HG03520 (cell line): Measurements from ENCODE around the gene MAGI2.

Source experiments
- ATAC-seq: cut with Tn5 transposase; IDR thresholded peaks from one replicate; pipeline ENCODE4 v1.9.1; 2021; ENCODE audit warnings: mild to moderate bottlenecking, moderate library complexity; ENCODE audit not compliant: unreplicated experiment

The MAGI2 gene

GRCh38 chr7:79180533-79180932 is 272.9 kb downstream of the MAGI2 start:
- no peak for ATAC-seq

GRCh38 chr7:79176859-79177477 is 276.5 kb downstream of the MAGI2 start:
- no peak for ATAC-seq

GRCh38 chr7:79175374-79175773 is 278.1 kb downstream of the MAGI2 start:
- no peak for ATAC-seq

- no peak for ATAC-seq
Measured at GRCh38 chr7:79165225-79165624, 288.2 kb downstream of the MAGI2 start.

DNA sequence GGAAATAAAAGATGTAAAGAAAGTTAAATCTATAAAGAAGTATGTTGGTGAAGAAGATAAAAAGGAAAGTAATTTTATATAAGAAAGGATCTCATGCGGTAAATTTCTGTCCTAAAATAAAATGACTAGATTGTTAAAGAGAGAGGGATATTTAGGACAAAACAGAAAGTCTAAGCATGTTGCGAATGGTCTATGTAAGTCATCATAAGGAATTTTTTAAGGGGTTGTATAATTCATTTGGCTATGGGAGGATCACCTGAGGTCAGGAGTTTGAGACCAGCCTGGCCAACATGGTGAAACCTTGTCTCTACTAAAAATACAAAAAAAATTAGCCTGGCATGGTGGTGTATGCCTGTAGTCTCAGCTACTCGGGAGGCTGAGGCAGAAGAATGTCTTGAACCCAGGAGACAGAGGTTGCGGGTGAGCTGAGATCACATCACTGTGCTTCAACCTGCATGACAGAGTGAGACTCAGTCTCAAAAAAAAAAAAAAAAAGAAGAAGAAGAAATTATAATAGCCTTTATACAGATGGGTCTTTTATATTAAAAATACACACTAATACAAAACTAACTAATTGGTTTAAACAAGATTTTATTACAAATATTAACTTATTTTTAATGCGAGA is 294.3 kb downstream of the MAGI2 start:
- no peak for ATAC-seq

GRCh38 chr7:79157281-79157680 is 296.2 kb downstream of the MAGI2 start:
- ATAC-seq = no peak

DNA sequence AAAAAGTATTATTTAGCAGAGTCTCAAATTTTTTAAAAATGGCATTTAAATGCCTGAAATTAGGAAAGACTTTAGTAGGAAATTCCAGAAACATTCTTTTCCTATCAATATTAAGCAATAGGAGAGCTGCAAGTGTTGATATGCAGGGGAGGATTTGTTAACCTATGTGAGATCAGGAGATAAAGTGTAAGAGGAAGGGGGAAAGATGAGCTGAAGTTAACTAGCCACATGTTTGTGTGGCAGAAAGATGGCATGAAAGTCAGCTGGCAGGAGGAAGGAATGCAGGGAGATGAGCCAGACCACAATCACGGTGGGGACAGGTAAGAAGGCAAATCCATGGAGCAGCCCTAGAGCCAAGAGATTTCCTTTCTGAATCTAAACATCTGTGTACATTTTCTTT is 303.6 kb downstream of the MAGI2 start:
- ATAC-seq = no peak

- no peak for ATAC-seq
Measured at GRCh38 chr7:79142706-79143105, 310.8 kb downstream of the MAGI2 start.

DNA sequence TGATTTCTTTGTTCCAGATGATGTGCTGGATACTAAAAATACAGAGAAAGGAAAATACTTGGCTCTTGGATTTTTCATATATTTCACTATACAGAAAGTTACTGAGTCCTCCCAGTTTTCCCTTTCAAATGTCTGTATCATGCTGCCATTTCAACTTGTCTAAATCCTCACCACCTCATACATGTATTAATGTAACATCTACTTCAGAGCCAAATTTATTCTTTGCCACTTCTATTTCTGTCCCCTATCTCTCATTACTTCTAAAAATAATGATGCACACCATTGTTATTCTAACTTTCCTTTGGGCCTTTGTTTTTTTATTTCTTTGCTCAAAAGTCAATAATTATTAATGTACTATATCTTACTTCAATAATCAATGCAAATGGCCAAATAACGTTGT is 312.2 kb downstream of the MAGI2 start:
- ATAC-seq = no peak

DNA sequence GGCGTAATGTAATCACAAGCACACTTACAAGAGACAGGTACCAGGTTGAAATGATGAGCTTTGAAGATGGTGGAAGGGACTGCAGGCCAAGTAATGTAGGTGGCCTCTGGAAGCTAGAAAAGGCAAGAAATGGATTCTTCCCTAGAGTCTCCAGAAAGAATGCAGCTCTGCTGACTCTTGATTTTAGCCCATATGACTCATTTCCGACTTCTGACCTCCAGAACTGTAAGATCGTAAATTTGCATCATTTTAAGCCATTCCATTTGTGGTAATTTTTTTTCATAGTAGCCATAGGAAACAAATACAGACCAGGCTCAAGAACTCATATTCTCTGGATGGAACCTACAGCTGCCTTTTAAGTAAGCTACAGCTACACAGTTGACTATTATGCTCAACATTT is 315.5 kb downstream of the MAGI2 start:
- no peak for ATAC-seq

DNA sequence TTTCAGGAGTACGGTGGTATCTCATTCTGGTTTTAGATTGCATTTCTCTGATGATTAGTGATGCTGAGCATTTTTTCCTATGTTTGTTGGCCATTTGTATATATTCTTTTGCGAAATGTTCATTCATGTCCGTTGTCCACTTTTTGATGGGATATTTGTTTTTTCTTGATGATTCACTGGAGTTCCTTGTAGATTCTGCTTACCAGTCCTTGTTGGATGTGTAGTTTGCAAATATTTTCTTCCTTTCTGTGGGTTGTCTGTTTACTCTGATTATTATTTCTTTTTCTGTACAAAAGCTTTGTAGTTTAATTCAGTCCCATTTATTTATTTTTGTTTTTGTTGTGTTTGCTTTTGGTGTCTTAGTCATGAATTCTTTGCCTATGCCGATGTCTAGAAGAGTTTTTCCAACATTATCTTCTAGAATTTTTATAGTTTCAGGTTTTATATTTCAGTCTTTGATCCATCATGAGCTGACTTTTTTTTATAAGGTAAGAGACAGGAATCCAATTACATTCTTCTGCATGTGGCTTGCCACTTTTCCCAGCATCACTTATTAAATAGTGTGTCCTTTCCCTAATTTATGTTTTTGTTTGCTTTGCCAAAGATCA is 320.5 kb downstream of the MAGI2 start:
- no peak for ATAC-seq

DNA sequence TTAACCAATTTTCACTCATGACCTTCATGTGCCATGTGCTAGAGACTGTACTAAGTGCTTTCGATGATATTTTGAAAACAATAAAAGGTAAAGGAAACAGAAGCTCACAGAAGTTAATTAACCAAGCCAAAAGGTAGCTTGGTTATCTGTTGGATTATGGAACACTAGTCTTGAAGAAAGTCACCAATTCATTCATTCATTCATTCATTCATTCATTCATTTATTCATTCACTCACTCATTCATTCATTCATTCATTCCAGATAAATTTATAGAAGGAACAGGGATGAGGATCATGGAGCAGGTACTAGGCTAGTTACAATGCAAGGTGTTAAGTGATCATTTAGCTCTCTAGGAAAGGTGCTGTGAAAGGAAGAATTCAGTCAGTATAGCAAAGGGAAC is 322.8 kb downstream of the MAGI2 start:
- ATAC-seq = no peak

DNA sequence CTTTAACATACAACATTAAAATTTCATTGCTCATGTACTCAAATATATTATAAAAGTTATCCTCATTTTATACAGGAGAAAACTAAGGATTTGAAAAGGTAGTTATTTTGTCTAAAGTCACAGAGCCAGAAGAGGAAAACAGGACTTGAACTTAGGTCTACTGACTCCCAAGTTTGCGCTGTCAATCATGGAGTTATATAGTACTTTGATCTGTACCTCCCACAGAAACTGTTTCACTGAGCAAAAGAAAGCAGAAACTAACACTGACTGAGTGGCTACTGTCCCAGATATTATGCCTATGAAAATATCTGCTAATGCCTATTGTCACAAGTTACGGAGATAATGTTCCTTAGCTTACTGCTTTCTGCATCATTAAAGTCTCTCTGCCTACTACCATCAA is 329.1 kb downstream of the MAGI2 start:
- no peak for ATAC-seq

- ATAC-seq = no peak
Measured at GRCh38 chr7:79118143-79118542, 335.3 kb downstream of the MAGI2 start.

- no peak for ATAC-seq
Measured at GRCh38 chr7:79096361-79096805, 357.1 kb downstream of the MAGI2 start.

GRCh38 chr7:79093421-79093820 is 360.0 kb downstream of the MAGI2 start:
- ATAC-seq = no peak

GRCh38 chr7:79091661-79092060 is 361.8 kb downstream of the MAGI2 start:
- no peak for ATAC-seq

- no peak for ATAC-seq
Measured at GRCh38 chr7:79091011-79091410, 362.5 kb downstream of the MAGI2 start.

DNA sequence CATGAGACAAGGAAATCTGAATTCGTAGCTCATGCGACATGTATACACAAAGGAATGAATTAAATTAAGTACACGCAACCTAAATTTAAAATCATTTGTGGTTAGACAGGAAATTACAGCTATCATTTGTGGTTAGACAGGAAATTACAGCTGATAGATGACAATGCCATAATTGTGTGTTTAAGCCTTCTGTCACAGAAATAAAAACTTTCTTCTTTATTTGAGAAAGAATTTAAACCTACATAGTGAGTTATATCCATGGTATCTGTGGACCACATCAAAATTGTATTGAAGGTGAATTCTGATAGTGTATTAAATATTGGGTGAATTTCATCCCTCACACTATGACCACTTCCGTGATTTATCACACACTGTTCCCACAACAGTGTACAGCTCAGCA is 362.9 kb downstream of the MAGI2 start:
- ATAC-seq = no peak

DNA sequence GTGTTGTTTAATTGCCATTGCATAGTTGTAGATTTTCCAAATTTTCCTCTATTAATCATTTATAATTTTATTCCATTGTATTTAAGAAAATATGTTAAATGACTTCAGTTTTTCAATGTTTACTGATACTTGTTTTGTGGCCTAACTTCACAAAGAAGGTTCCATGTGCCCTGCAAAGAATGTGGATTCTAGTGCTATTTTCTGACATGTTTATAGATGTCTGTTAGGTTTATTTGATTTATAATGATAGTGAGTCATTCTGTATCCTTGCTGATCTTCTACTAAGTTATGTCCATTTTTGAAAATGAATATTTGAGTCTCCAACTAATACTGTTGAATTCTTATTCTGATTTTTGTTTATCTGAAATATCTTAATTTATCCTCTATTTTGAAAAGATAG is 369.0 kb downstream of the MAGI2 start:
- no peak for ATAC-seq

DNA sequence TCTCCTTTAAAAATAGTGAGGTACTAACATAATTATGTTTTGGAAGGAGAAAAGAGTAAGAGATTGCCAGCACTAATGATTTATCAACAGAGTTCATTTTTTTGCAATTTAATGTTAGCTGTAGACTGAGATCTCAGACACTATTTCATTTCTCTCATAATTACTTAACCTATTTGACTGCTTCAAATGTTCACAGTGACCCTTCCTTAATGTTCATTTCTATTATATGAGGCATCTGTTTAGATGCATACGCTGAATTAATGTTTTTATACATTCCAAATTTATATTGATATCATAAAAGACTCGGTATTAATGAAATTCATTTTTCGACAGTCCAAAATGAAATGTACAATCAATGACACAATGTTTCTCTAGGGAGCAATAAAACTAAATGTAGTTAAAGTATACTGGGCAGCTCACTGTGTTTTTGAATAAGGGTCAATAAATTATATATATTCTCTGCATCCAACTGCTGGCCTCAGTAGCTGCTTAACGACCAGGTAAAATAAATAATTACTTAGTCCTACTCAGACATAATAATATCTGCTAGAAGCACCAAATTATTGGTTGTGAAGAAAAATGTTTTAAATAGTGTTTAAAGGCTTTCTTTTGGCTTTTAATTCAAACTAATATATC is 373.4 kb downstream of the MAGI2 start:
- no peak for ATAC-seq

GRCh38 chr7:79078273-79078672 is 375.2 kb downstream of the MAGI2 start:
- ATAC-seq = no peak
